ENCODE measurements around the gene MRPL52.
"Not testable (repeated sequence)": the region's sequence is repeated elsewhere in the genome, so short reads cannot be mapped to it uniquely, and the experiment has no call there.

Gene MRPL52

GRCh38 chr14:22860377-22860776, 30.7 kb downstream of the MRPL52 start:
- not testable (repeated sequence) for DNase-seq

- no peak for DNase-seq
Measured at GRCh38 chr14:22861651-22862050, 32.0 kb downstream of the MRPL52 start.

- no peak for DNase-seq
Measured at GRCh38 chr14:22864979-22865378, 35.3 kb downstream of the MRPL52 start.

GRCh38 chr14:22865424-22866405, 36.0 kb downstream of the MRPL52 start:
- DNase-seq: no peak

GRCh38 chr14:22866874-22867273, 37.2 kb downstream of the MRPL52 start:
- DNase-seq: no peak

GRCh38 chr14:22870811-22871223, 41.1 kb downstream of the MRPL52 start:
- DNase-seq: no peak

GRCh38 chr14:22871224-22872032, 41.7 kb downstream of the MRPL52 start, which contains the start of gene LRP10:
Gene LRP10 (plus strand): TSS chr14:22871740. CDS start chr14:22872304, 564 bp downstream.
- peak; percentile 37 for DNase-seq

- peak; percentile 74 for DNase-seq
Measured at GRCh38 chr14:22872033-22872832, 42.5 kb downstream of the MRPL52 start.

GRCh38 chr14:22872833-22873520, 43.3 kb downstream of the MRPL52 start:
- DNase-seq: no peak

GRCh38 chr14:22875003-22875747, 45.5 kb downstream of the MRPL52 start:
- no peak for DNase-seq

- DNase-seq: no peak
Measured at GRCh38 chr14:22875748-22876319, 46.1 kb downstream of the MRPL52 start.

- DNase-seq: no peak
Measured at GRCh38 chr14:22877000-22877501, 47.4 kb downstream of the MRPL52 start.

GRCh38 chr14:22878271-22879246, 48.9 kb downstream of the MRPL52 start:
- DNase-seq: no peak

GRCh38 chr14:22882064-22882463, 52.4 kb downstream of the MRPL52 start:
- DNase-seq: no peak

GRCh38 chr14:22882529-22883172, 53.0 kb downstream of the MRPL52 start:
- peak; percentile 83 for DNase-seq

GRCh38 chr14:22883173-22883976, 53.7 kb downstream of the MRPL52 start, which contains the start of gene REM2:
Gene REM2 (plus strand): TSS chr14:22883222. CDS start chr14:22883288, 66 bp downstream.
- DNase-seq: no peak

GRCh38 chr14:22884076-22884737, 54.5 kb downstream of the MRPL52 start:
- DNase-seq: no peak

Measured in NCI-H1694 treated with DMSO at 0.1 percent for 48 hours (cell line).